HepG2 (cell line): ENCODE measurements around the gene SLC29A2. TPM values are rescaled to one million over a fixed set of nuclear protein-coding genes. Genes with fewer than 3 reads are reported as not detected.

Experiments
- ATAC-seq: fragments of 200-7000 bp; cut with Tn5 transposase; 3 replicates; pipeline ENCODE4 v1.9.1; 2020; ENCODE audit warnings: mild to moderate bottlenecking, moderate library complexity
- BruUV-seq: library from RNA; stranded (reverse); fragments of 400-500 nt; replicated peaks from 2 replicates; lab custom pipeline; 2021; lab: Mats Ljungman, UMichigan
- CTCF ChIA-PET: fragments of 300-600 bp; formaldehyde crosslinking; extraction: SDS; loops from one replicate; lab custom pipeline; 2021; ENCODE audit warnings: low total read pairs, inconsistent platforms, low intra/inter-chr PET ratio; lab: Yijun Ruan, JAX
- POLR2A ChIA-PET: fragments of 350-600 bp; sonication (Branson Sonifier 250); formaldehyde crosslinking; loops from one replicate; lab custom pipeline; 2020; ENCODE audit warnings: antibody characterized with exemption, inconsistent platforms; lab: Yijun Ruan, JAX
- DNase-seq: peaks from one replicate; pipeline ENCODE4 v3.0.0-alpha.2; 2015; ENCODE audit warnings: low spot score
- FAIRE-seq: peaks from 3 replicates; lab custom pipeline; 2011; peaks lifted over from hg19 to GRCh38; lab: Jason Lieb, UNC
- H2AFZ ChIP-seq: one replicate; pipeline ENCODE4 v1.6.1; 2011; ENCODE audit warnings: low read length, inconsistent platforms
- H3K27ac ChIP-seq: fragments of 300-600 bp; 3 replicates; pipeline ENCODE4 v1.8.0; 2011; ENCODE audit warnings: mixed run types, mild to moderate bottlenecking, mixed read lengths, low read length, inconsistent platforms; ENCODE audit not compliant: insufficient read depth; ENCODE audit errors: extremely low read length
- H3K27me3 ChIP-seq, 2 experiments: fragments of 200-600 bp in 1 of 2; 2 replicates in 1 of 2; 3 replicates in 1 of 2; pipeline versions ENCODE4 v1.6.0 to v1.8.0; 2011; ENCODE audit warnings: low read length in 2 of 2, mild to moderate bottlenecking in 2 of 2, moderate library complexity in 2 of 2, inconsistent platforms in 1 of 2; ENCODE audit not compliant: insufficient read depth in 2 of 2, control insufficient read depth in 1 of 2
- H3K36me3 ChIP-seq, 2 experiments: fragments of 200-600 bp in 1 of 2; replicated peaks in 1 of 2; 2 replicates in 1 of 2; 3 replicates in 1 of 2; pipeline versions ENCODE4 v1.5.1 to v1.8.0; 2011; ENCODE audit warnings: low read length in 2 of 2, inconsistent platforms in 1 of 2; ENCODE audit not compliant: insufficient read depth in 2 of 2, control insufficient read depth in 1 of 2
- H3K4me1 ChIP-seq: 2 replicates; pipeline ENCODE4 v1.5.1; 2012; ENCODE audit warnings: low read length, inconsistent platforms; ENCODE audit not compliant: insufficient read depth
- H3K4me2 ChIP-seq: 2 replicates; pipeline ENCODE4 v1.6.0; 2011; ENCODE audit warnings: low read depth, low read length, inconsistent platforms
- H3K4me3 ChIP-seq, 3 experiments: fragments of 200-600 bp in 1 of 3; sonication (generic), shearing (Covaris generic) in 1 of 3; replicated peaks in 1 of 3; 2 replicates each; pipeline ENCODE4 v1.5.1; 2011 to 2016; ENCODE audit warnings: low read length in 3 of 3, inconsistent platforms in 2 of 3, low read depth in 2 of 3, mild to moderate bottlenecking in 2 of 3, control low read depth in 1 of 3, mixed read lengths in 1 of 3; ENCODE audit not compliant: insufficient read depth in 1 of 3
- H3K79me2 ChIP-seq: one replicate; pipeline ENCODE4 v1.6.1; 2011; ENCODE audit warnings: low read length, inconsistent platforms; ENCODE audit not compliant: insufficient read depth
- H3K9ac ChIP-seq: 2 replicates; pipeline ENCODE4 v1.6.0; 2011; ENCODE audit warnings: mild to moderate bottlenecking, low read depth, low read length, inconsistent platforms; ENCODE audit not compliant: insufficient read depth
- H3K9me3 ChIP-seq: 2 replicates; pipeline ENCODE4 v1.5.1; 2012; ENCODE audit warnings: mild to moderate bottlenecking, low read length
- H4K20me1 ChIP-seq: 2 replicates; pipeline ENCODE4 v1.6.0; 2011; ENCODE audit warnings: inconsistent platforms, mild to moderate bottlenecking, low read length, moderate library complexity; ENCODE audit not compliant: insufficient read depth
- CREB1 ChIP-seq, 2 experiments: fragments of 450-650 bp in 1 of 2; IDR thresholded peaks; 2 replicates each; pipeline ENCODE4 v1.6.1; 2016 to 2017; ENCODE audit warnings: control low read depth in 1 of 2, mild to moderate bottlenecking in 1 of 2, missing compliant biosample characterization in 1 of 2, missing genetic modification characterization in 1 of 2
- KLF16 ChIP-seq, 2 experiments: sonication (generic) in 1 of 2; formaldehyde crosslinking in 1 of 2; IDR thresholded peaks; 2 replicates each; pipeline versions ENCODE4 v1.6.1 to v1.8.0; 2016 to 2023; ENCODE audit warnings: missing genetic modification reagents in 2 of 2, missing compliant biosample characterization in 1 of 2
- LCORL ChIP-seq, 2 experiments: fragments of 450-650 bp in 1 of 2; sonication (generic) in 1 of 2; formaldehyde crosslinking in 1 of 2; IDR thresholded peaks; 2 replicates each; pipeline versions ENCODE4 v1.5.0 to v1.6.1; 2017 to 2020; ENCODE audit warnings: antibody characterized with exemption in 1 of 2, missing genetic modification reagents in 1 of 2
- MLLT10 ChIP-seq: sonication (generic); formaldehyde crosslinking; IDR thresholded peaks from 2 replicates; pipeline ENCODE4 v1.4.0; 2020; ENCODE audit warnings: missing genetic modification reagents
- NCOA1 ChIP-seq: sonication (generic); formaldehyde crosslinking; IDR thresholded peaks from 2 replicates; pipeline ENCODE4 v1.9.0; 2021; ENCODE audit warnings: missing genetic modification reagents
- NCOR1 ChIP-seq: fragments of 200-600 bp; sonication (generic); IDR thresholded peaks from 2 replicates; pipeline ENCODE4 v1.7.0; 2017; ENCODE audit warnings: antibody characterized with exemption, low read length, borderline replicate concordance
- NRL ChIP-seq: sonication (generic); formaldehyde crosslinking; IDR thresholded peaks from 2 replicates; pipeline ENCODE4 v1.5.0; 2020; ENCODE audit warnings: missing genetic modification reagents, mild to moderate bottlenecking, moderate library complexity, borderline replicate concordance
- ZBTB38 ChIP-seq: sonication (generic); formaldehyde crosslinking; IDR thresholded peaks from 2 replicates; pipeline ENCODE4 v1.5.1; 2020; ENCODE audit warnings: mild to moderate bottlenecking, missing genetic modification reagents
- ZBTB7A ChIP-seq: sonication (generic); formaldehyde crosslinking; IDR thresholded peaks from 2 replicates; pipeline ENCODE4 v1.8.0; 2022; ENCODE audit warnings: mild to moderate bottlenecking, missing genetic modification reagents
- ZNF687 ChIP-seq: sonication (generic); formaldehyde crosslinking; IDR thresholded peaks from 2 replicates; pipeline ENCODE4 v1.5.1; 2020; ENCODE audit warnings: mild to moderate bottlenecking, missing genetic modification reagents, moderate library complexity
- ZSCAN9 ChIP-seq: IDR thresholded peaks from 2 replicates; pipeline ENCODE4 v1.6.1; 2016; ENCODE audit warnings: borderline replicate concordance
- WGBS: methylation state at CpG from one replicate; pipeline ENCODE4 v1.1.6; 2017; ENCODE audit warnings: low lambda C conversion rate; 5-methylcytosine and 5-hydroxymethylcytosine counted together
- in situ Hi-C: cut with HindIII; loops from 2 replicates; pipeline ENCODE4 v1.10.0; 2017; ENCODE audit warnings: low pct_unique_long_range_greater_than_20kb; ENCODE audit not compliant: extremely low pct_ligation_motif_present
- intact Hi-C: fragments of 100-400 bp; cut with micrococcal nuclease; formaldehyde crosslinking; loops from one replicate; pipeline ENCODE4 v1.10.0; 2022; ENCODE audit not compliant: unreplicated experiment
- polyA plus RNA-seq, 8 experiments: library from polyadenylated mRNA; depleted of rRNA in 3 of 8; stranded (reverse) in 7 of 8; unstranded in 1 of 8; fragments of >200 nt; fragmentation: Illumina TruSeq in 4 of 8; extraction: Trizol in 4 of 8; gene quantifications; 2 replicates each; pipeline versions ENCODE4 v1.2.1 to v1.2.3, GENCODE V29; 2011 to 2016; ENCODE audit warnings: low read depth in 4 of 8, missing spikeins in 1 of 8, mixed read lengths in 1 of 8; ENCODE audit not compliant: insufficient read depth in 1 of 8
- total RNA-seq, 5 experiments: library from RNA; depleted of rRNA; stranded (reverse); fragments of >200 nt; fragmentation: Illumina TruSeq; extraction: Trizol; gene quantifications; 2 replicates each; pipeline ENCODE4 v1.2.3, GENCODE V29; 2016; ENCODE audit warnings: low read depth in 1 of 5

The SLC29A2 gene
- total and polyA plus RNA-seq, 2 of the 13 experiments (the other 11 are each of a cell fraction or from before 2014, with no cell fraction given): 0.63 to 0.66 TPM

DNA sequence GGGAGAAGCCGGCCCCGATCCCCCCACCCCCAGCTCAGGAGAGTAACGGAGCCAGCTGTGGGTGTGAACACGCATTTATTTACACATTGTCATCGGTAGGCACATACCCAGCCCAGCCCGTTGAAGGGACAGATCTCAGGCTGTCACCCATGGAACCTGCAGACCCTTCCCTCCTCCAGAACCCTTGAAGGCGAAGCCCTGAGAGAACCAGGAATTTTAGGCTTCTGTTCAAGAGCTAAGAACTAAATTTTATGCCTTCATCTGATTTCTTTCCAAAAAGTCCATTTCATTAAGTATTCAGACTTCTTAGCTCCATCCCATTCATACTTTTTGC lies 26.3 kb downstream of the SLC29A2 start:
- Histone ChIP-seq H4K20me1 (no peaks in the 10 kb centered on the region), H3K27ac (peak overlapping the region; percentile 86), H3K9ac (peak overlapping the region; percentile 94), H3K79me2 (peaks cover 42% of the 10 kb centered on the region), H3K27me3 (no peaks in the 10 kb centered on the region; a peak in 1 of 5 replicates), H3K4me1 (peaks cover 55% of the 10 kb centered on the region), H3K4me3 (peak overlapping the region; percentile 62 to 93 (median 90)), H3K4me2 (peak overlapping the region; percentile 95), H2AFZ (no peak overlapping the region), H3K36me3 (peaks cover 14 to 18% of the 10 kb centered on the region in 2 experiments; a peak in 4 of 5 replicates), H3K9me3 (no peaks in the 10 kb centered on the region)
- ChIA-PET POLR2A (interaction anchor here (0.9 to 2.1 kb wide), 3 partner anchors 9 to 121 kb away, joined by 3 to 8 read pairs (median 4); partner anchors contain the start of gene RIN1), CTCF (no interaction called here)
- DNase-seq (no peak), ATAC-seq (peak; percentile 11), FAIRE-seq (no peak)
- intact Hi-C loops: no loop called here
- no peak for TF ChIP-seq ZSCAN9 (CRISPR knock-in tag)
- 0 out of 2 replicates have a peak, but pooled peaks have one; percentile 7 for TF ChIP-seq ZBTB38 (CRISPR knock-in tag)
- TF ChIP-seq NCOR1: peak; percentile 12; the same call in 1 of the 2 replicates
- no peak for TF ChIP-seq ZBTB7A (CRISPR knock-in tag)
- no peak for TF ChIP-seq NRL (CRISPR knock-in tag)
- no peak for TF ChIP-seq NCOA1 (CRISPR knock-in tag)
- TF ChIP-seq KLF16 (CRISPR knock-in tag; IDR thresholded peaks at IDR 0.05): peak in 1 of 2 experiments; percentile 6; a peak in 1 of 4 replicates
- peak; percentile 57; the same call in 1 of the 2 replicates for TF ChIP-seq ZNF687 (CRISPR knock-in tag)
- TF ChIP-seq MLLT10 (CRISPR knock-in tag): no peak
- no peak for TF ChIP-seq LCORL (IDR thresholded peaks at IDR 0.05)
- TF ChIP-seq LCORL (CRISPR knock-in tag; IDR thresholded peaks at IDR 0.05): 0 out of 2 replicates have a peak, but pooled peaks have one; percentile 13
- no peak for TF ChIP-seq CREB1 (IDR thresholded peaks at IDR 0.05)
- 0 out of 2 replicates have a peak, but pooled peaks have one; percentile 60 for TF ChIP-seq CREB1 (CRISPR knock-in tag; IDR thresholded peaks at IDR 0.05)
- no TSS peak for BruUV-seq
- in situ Hi-C loops: no loop called here
- WGBS: 5% methylated on average over 5 of the region's 7 CpGs
